Adrenal gland (tissue), 12 donors: ENCODE data around the gene KIF2C. TPM values are rescaled to one million over a fixed set of nuclear protein-coding genes. Genes with fewer than 3 reads are reported as not detected.
A peak's percentile ranks its signal among the peaks of the same experiment; 100 is the strongest.

ENCODE experiments used
- DNase-seq, 7 donors: peaks; one replicate each; pipeline ENCODE4 v3.0.0-alpha.2; 2019 to 2020
- H3K27ac ChIP-seq, 5 donors: fragments of 200-600 bp; sonication (generic) in 4 of 5; 1 replicate in 3 of 5; 2 replicates in 2 of 5; pipeline versions ENCODE4 v1.5.1 to v1.8.0; 2016 to 2020; ENCODE audit warnings: mild to moderate bottlenecking in 1 of 5
- H3K27me3 ChIP-seq: fragments of 200-600 bp; 2 replicates; pipeline ENCODE4 v1.8.0; 2021
- H3K36me3 ChIP-seq, 2 donors: fragments of 200-600 bp; replicated peaks in 1 of 2; 1 replicate in 1 of 2; 2 replicates in 1 of 2; pipeline versions ENCODE4 v1.5.1 to v1.8.0; 2018 to 2022
- H3K4me1 ChIP-seq, 2 donors: fragments of 200-600 bp; replicated peaks in 1 of 2; 1 replicate in 1 of 2; 2 replicates in 1 of 2; pipeline versions ENCODE4 v1.5.1 to v1.8.0; 2018 to 2021
- H3K4me3 ChIP-seq, 4 donors: fragments of 200-600 bp; sonication (generic) in 3 of 4; one replicate each; pipeline ENCODE4 v1.5.1; 2016 to 2018
- H3K9me3 ChIP-seq, 3 donors: fragments of 200-600 bp; sonication (generic) in 1 of 3; replicated peaks in 1 of 3; 1 replicate in 2 of 3; 2 replicates in 1 of 3; pipeline versions ENCODE4 v1.5.1 to v1.8.0; 2016 to 2021
- POLR2A ChIP-seq, 2 donors: fragments of 450-650 bp; IDR thresholded peaks; one replicate each; pipeline ENCODE4 v1.6.1; 2017; ENCODE audit warnings: antibody characterized with exemption in 2 of 2, mild to moderate bottlenecking in 2 of 2, moderate library complexity in 1 of 2
- WGBS, 4 donors: extraction: QIAGEN DNeasy Blood & Tissue Kit in 2 of 4; methylation state at CpG; one replicate each; pipeline versions ENCODE4 v1.1.5 to v1.1.7; 2013 to 2017; 5-methylcytosine and 5-hydroxymethylcytosine counted together
- intact Hi-C, 2 donors: fragments of 100-400 bp; cut with DNase I; formaldehyde crosslinking; loops; one replicate each; pipeline versions ENCODE4 v1.14.1 to v1.15.0; 2022 to 2023
- polyA plus RNA-seq, 3 donors: library from polyadenylated mRNA; stranded (reverse); fragments of 200-250 nt in 2 of 3; fragments of 350-450 nt in 1 of 3; fragmentation: Illumina TruSeq in 1 of 3; extraction: RNeasy Lipid Tissue Mini Kit (QIAGEN cat#74804) in 1 of 3; gene quantifications; one replicate each; pipeline ENCODE4 v1.2.3, GENCODE V29; 2013 to 2014
- total RNA-seq, 9 donors: library from RNA; depleted of rRNA in 4 of 9; stranded (reverse); fragments of >200 nt in 4 of 9; fragments of 120-200 nt in 1 of 9; fragmentation: NEBNext Ultra II Directional in 1 of 9; extraction: Animal tissue kit (Norgen Biotek cat#: 25700) in 1 of 9; gene quantifications; one replicate each; pipeline versions ENCODE4 v1.1.0 to v1.2.4, GENCODE V29; 2013 to 2023
- TF ChIP-seq, protein P1 (sequence below), 6 experiments: fragments of 450-650 bp in 4 of 6; fragments of 200-600 bp in 2 of 6; sonication (generic) in 1 of 6; IDR thresholded peaks; 1 replicate in 5 of 6; 2 replicates in 1 of 6; pipeline versions ENCODE4 v1.5.1 to v1.8.0; 2016 to 2021; ENCODE audit warnings: antibody characterized with exemption in 6 of 6, mild to moderate bottlenecking in 2 of 6, moderate library complexity in 1 of 6
- donor health status: healthy with polysubstance abuse.
- donor health status: Bipolar disorder and iron deficiency.
- donor health status: DM: yes; HTN: yes; CAD: no.
- donor health status: DM: no; HTN: no; CAD: no.
- donor health status: DM: no; HTN: no; CAD: no.
- donor health status: DM: yes; HTN: yes; CAD: no.

The KIF2C gene
- total and polyA plus RNA-seq, 12 donors: 0.26 to 10.4 (median 1.4) TPM

DNA sequence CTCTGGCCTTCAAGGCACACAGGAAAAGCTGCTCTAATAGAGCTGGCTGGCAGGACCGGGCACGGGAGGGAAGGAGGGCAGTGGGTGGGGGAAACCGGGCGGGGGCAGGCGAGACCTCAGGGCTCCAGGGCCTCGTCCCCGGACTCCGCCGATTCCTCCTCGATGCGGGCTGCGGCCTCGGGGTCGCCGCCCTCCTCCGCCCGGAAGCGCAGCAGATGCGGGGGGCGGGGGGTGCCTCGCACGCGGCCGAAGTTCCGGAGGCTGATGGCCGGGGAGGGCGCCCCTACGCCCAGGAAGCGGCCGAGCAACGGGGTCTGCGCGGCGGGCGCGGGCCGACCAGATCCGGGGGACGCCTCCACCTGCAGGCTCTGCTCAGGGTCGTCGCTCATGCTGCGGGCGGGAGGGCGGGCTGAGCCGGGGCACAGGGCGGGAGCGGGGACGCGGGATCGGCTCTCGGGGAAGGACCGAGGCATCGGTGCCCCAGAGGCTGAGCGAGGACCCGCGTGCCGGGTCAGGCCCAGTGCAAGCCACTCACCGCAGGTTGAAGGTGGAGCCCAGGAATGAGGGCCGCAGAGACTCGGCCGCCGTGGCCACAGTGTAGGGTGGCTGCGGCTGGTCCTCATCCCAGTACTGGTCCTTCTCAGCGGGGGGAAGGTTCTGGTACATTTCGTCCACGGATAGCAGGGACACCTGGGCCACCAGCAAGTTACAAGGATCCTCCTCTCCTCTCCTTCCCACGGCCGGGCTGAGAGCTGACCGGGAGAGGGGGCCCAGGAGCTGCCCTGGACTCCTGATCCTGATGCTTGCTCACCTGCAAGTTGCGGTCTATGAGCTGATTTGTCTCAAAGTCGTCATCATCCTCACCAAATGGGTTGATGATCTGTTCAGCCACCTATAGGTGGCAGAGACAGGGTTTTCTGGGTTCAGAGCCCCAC lies 44.7 kb downstream of the KIF2C start:
- H3K36me3 ChIP-seq: peaks cover 0 to 20% of the 10 kb centered on the region in 2 donors
- TF ChIP-seq, protein P1, sequence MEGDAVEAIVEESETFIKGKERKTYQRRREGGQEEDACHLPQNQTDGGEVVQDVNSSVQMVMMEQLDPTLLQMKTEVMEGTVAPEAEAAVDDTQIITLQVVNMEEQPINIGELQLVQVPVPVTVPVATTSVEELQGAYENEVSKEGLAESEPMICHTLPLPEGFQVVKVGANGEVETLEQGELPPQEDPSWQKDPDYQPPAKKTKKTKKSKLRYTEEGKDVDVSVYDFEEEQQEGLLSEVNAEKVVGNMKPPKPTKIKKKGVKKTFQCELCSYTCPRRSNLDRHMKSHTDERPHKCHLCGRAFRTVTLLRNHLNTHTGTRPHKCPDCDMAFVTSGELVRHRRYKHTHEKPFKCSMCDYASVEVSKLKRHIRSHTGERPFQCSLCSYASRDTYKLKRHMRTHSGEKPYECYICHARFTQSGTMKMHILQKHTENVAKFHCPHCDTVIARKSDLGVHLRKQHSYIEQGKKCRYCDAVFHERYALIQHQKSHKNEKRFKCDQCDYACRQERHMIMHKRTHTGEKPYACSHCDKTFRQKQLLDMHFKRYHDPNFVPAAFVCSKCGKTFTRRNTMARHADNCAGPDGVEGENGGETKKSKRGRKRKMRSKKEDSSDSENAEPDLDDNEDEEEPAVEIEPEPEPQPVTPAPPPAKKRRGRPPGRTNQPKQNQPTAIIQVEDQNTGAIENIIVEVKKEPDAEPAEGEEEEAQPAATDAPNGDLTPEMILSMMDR (IDR thresholded peaks at IDR 0.05): no peak
- no peak for TF ChIP-seq POLR2A (IDR thresholded peaks at IDR 0.05)
- intact Hi-C loops: loop anchor here in 1 of 2 donors (10.0 kb wide), 1 partner anchor 50 kb away; the partner anchor contains the start of genes KIF2C and RNU5D-1
- DNase-seq: peak in 2 of 7 donors; percentile 33 to 62
- H3K27ac ChIP-seq: peak overlapping the region in 1 of 5 donors; percentile 1
- no peaks in the 10 kb centered on the region for H3K9me3 ChIP-seq
- peaks cover 11 to 25% of the 10 kb centered on the region in 2 donors for H3K4me1 ChIP-seq
- whole genome bisulfite sequencing, 4 donors: 10 to 80% (median 18%) methylated on average over 3 to 71 of the region's 71 CpGs
- H3K4me3 ChIP-seq: peak overlapping the region in 2 of 4 donors; percentile 24 to 55
- H3K27me3 ChIP-seq: no peaks in the 10 kb centered on the region

DNA sequence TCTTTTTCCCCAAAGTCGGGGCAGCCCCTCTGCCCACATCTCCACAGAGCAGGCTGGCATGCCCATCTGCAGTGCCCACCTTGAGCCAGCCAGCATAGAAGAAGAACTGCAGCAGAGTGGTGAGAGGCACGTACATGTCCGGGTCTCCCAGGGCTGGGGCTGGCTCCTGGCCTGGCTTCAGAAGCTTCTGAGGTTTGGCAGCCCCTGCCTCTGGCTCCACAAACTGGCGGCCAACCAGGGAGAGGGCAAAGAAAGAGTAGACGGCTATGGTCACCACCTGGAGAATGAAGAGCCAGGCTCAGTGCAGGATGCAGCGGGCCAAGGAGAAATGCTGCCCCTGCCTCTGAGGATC lies 45.4 kb downstream of the KIF2C start:
- H3K27me3 ChIP-seq: no peaks in the 10 kb centered on the region
- 92 to 100% (median 95%) methylated on average over 3 to 6 of the region's 6 CpGs for WGBS, 4 donors
- peaks cover 0 to 14% of the 10 kb centered on the region in 2 donors for H3K36me3 ChIP-seq
- no peak overlapping the region for H3K27ac ChIP-seq
- intact Hi-C loops: loop anchor here in 1 of 2 donors (10.0 kb wide), 1 partner anchor 50 kb away; the partner anchor contains the start of genes KIF2C and RNU5D-1
- no peak for DNase-seq
- no peak overlapping the region for H3K4me3 ChIP-seq
- TF ChIP-seq, protein P1 (IDR thresholded peaks at IDR 0.05): no peak
- TF ChIP-seq POLR2A (IDR thresholded peaks at IDR 0.05): no peak
- H3K4me1 ChIP-seq: peaks cover 11 to 25% of the 10 kb centered on the region in 2 donors
- H3K9me3 ChIP-seq: no peaks in the 10 kb centered on the region

DNA sequence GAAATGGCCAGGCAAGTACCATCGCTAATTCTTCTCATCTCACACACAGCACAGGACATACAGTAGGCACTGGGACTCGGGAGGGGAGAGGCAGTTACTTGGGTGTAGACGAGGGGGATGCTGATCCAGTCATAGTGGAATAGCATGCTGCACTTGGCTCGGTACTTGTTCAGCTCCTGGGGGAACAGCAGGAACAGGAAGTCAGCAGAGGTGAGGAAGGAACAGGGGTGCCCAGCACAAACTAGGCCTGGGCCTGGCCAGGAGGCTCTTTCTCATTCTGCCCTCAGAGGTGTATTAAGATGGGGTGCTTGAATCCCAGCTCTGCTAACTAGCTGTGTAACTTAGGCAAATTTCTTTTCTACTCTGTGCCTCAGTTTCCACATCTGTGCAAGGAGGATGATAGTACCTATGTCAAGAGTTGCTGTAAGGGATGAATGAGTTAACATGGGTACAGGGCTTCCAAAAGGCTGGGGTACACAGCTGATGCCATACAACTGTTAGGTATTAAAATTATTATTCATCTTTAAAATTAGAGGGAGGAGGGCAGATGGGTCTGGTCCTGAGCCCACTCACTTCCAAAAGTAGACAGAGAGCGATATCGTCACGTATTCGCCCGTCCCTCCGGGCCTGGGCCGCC lies 46.0 kb downstream of the KIF2C start:
- H3K9me3 ChIP-seq: no peaks in the 10 kb centered on the region
- intact Hi-C loops: loop anchor here in 1 of 2 donors (10.0 kb wide), 1 partner anchor 51 kb away; the partner anchor contains the start of genes KIF2C and RNU5D-1
- 39 to 42% (median 40%) methylated on average over 10 to 11 of the region's 11 CpGs for WGBS, 4 donors
- peaks cover 0 to 9% of the 10 kb centered on the region in 2 donors for H3K36me3 ChIP-seq
- no peak for DNase-seq
- H3K4me1 ChIP-seq: peaks cover 11 to 25% of the 10 kb centered on the region in 2 donors
- H3K27me3 ChIP-seq: no peaks in the 10 kb centered on the region
- peak overlapping the region in 2 of 4 donors; percentile 27 to 56 for H3K4me3 ChIP-seq
- no peak overlapping the region for H3K27ac ChIP-seq
- TF ChIP-seq POLR2A (IDR thresholded peaks at IDR 0.05): no peak
- TF ChIP-seq, protein P1 (IDR thresholded peaks at IDR 0.05): no peak
